ENCODE data around the gene CFAP91. TPM values are rescaled to one million over a fixed set of nuclear protein-coding genes. Genes with fewer than 3 reads are reported as not detected.

Gene CFAP91
- 12.7 TPM for total RNA-seq

DNA sequence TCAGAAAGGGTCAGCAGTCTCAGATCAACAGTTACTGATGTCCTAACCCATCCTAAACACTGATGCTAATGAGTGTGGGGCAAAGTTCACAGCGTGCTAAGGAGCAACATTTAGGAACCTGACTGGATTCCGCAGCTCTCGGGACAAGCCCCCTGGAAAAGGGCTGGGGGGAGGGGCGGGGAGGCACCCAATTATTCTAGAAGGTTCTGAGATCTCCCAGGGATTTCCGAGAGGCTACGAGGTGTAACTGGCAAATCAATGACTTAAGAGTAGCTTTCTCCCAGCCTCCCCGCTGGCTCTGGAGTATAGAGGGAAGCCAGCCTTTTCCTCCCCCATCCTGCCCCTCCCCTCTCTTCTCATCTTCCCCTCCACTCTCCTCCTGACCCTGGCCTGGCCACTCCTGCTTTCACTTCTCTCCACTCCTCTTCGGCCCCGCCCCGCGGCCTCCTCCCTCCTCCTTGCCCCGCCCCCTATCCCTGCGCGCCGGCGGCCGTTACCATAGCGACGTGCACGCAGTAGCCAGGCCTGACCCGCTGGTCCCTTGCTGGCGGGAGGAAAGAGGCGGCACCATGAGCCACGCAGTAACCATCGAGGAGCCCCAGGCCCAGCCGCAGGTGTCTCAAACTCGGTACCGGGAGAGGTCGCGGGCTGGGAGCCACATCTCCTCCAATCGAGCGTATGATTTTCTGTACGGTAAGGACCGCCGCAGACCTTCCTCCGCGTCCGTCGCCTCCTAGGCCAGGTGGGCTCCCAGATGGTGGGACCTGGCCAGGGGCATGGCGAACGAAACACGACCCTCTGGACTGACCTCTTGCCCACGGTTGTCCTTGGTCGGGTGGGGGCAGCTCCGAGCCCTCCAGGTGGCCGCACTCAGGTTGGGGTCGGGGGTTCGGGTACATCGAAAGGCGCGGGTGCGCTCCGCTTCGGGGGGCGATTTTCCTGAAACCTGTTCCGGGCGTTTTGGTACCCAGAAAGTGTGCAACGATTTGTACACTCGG, at the start of gene CFAP91:
Gene CFAP91 (plus strand): TSS at position 493 of the 998 bp plus-strand sequence. CDS start 77 bp downstream, at position 570.

DNA sequence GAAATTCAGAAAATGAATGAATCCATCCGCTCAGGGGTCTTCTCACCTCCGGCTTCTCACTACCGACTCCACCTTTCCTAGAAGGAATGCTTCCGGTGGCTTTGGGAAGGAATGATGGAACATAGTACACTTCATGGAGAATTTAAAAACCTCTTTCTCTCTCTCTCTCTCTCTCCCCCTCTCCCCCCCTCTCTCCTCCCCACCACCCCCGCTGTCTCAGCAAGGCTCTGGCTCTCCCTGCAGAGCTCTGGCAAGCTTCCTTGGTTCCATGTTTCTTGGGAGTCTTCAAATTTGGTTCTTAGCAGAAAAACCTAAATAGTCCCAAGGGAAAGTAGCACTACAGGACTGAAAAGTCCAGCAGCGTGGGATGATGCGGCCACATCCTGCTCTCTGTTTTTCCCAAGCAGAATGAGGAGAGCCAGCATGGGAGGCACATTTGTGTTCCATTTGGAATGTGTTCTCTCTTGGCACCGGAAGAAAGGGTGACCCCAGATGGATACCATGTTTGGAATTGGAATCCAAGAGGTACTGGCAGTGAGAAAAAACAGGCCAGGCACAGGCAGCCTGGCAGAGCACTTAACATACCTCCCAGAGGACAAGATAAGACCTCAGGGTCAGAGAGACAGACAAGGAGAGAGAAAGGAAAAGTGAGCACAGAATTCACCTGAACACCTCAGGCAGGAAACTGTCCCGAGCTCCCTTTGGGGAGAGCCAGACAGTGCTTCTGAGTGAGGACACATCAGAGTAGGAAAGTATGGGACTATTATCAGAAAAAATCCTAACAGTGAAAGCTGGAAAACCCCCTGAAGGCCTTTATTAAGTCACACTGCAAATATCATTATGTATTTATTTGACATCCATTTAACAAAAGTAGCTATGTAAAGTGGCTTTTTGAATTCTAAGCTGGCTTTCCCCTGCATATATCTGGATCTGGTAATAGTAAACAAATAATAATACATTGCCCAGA, 42.1 kb upstream of the CFAP91 start, which contains the start of gene POPDC2:
Gene POPDC2 (minus strand): TSS at position 116 of the 967 bp plus-strand sequence. CDS start 166 bp downstream, outside the sequence.

DNA sequence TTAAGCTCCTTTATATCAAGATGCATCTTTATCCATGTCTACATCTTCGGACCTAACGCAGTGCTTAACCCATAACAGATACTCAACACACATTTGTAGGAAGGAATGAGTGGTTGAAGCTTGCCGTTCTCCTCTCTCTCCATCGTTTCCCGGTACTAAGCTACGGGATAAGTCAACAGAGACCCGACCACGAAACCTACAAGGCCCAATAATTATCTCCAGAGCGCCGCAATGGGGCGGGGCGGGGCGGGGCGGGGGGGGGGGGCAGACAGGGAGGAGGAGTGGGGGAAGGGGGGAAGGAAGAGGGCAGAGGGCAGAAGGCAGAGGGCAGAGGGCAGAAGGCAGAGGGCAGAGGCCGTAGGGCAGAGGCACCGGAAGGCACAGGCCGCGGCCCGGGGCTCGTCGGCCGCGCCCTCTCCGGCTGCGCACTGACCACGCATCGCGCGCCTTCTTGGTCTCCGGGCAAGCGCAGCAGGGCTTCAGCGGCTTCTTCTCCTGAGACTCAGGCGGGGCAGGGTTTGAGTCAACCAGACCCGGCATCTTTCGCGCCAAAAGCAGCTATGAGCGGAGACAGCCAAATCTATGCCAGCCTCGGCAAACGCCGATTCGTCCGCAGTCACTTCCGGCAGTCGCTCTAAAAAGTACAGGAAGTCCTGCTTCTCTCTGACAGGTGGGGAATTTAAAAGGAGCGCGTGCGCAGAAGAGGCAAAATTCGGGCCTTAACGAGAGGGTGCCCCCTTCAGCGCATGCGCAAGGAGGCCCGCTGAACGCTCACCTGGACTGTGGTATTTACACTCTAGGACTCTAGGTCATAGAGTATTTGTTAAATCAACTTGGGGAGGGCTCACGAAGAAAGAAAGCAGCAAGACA, 25.8 kb upstream of the CFAP91 start, which contains the start of gene COX17:
Gene COX17 (minus strand): TSS at position 636 of the 870 bp plus-strand sequence. CDS start 96 bp downstream, at position 540.

Other genes starting within 250 kb of the CFAP91 start
- 53.2 TPM for gene TMEM39A, start 239.4 kb upstream of the CFAP91 start, total RNA-seq
- gene POGLUT1, start 234.1 kb upstream of the CFAP91 start, total RNA-seq: 15.9 TPM
- gene TIMMDC1, start 204.5 kb upstream of the CFAP91 start, total RNA-seq: 42.1 TPM
- gene CD80, start 143.4 kb upstream of the CFAP91 start, total RNA-seq: 0.18 TPM
- gene ADPRH, start 123.5 kb upstream of the CFAP91 start, total RNA-seq: 7.6 TPM
- 3.9 TPM for gene PLA1A, start 105.1 kb upstream of the CFAP91 start, total RNA-seq
- gene POPDC2, start 42.4 kb upstream of the CFAP91 start, total RNA-seq: 10.5 TPM
- 44.3 TPM for gene COX17, start 25.6 kb upstream of the CFAP91 start, total RNA-seq
- 0.47 TPM for gene NR1I2, start 79.1 kb downstream of the CFAP91 start, total RNA-seq